ENCODE results near the gene ADGRD1. TPM values are rescaled to one million over a fixed set of nuclear protein-coding genes. Genes with fewer than 3 reads are reported as not detected.

The ADGRD1 gene
- total RNA-seq, 1 donor from 2014 or later: 4.0 TPM

- Mint-ChIP-seq H3K4me1 (ENCODE audit: low read depth) (peaks cover 11% of the 10 kb centered on the region), H3K27me3 (no peaks in the 10 kb centered on the region), H3K27ac (no peak overlapping the region), H3K9me3 (ENCODE audit: low read depth) (peaks cover 6% of the 10 kb centered on the region), H3K36me3 (ENCODE audit: insufficient read depth) (peaks cover 6% of the 10 kb centered on the region), H3K4me3 (ENCODE audit: low read depth) (no peak overlapping the region)
- no peak for DNase-seq (ENCODE audit: low spot score, unreplicated experiment)
- TF ChIP-seq CTCF (IDR thresholded peaks at IDR 0.05; ENCODE audit: unreplicated experiment): no peak
Measured at GRCh38 chr12:131003716-131004045, 50.0 kb downstream of the ADGRD1 start.

DNA sequence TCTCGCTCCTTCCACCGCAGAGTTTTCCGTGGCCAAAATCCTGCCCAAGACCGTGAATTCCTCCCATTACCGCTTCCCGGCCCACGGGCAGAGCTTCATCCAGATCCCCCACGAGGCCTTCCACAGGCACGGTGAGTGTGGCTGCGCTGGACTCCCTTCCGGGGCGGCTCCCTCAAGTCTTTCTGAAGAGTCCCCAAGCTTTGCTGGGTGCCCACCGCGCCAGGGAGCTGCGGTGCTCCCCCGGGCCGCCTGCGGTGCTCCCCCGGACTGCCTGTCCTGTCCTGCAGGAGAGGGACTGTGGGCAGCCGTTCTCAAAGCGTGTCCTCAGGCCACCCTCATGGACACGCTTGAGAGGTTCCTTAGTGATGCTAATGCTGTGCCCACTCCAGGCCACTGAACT is 50.5 kb downstream of the ADGRD1 start:
- Mint-ChIP-seq H3K27ac (no peak overlapping the region), H3K27me3 (peaks cover 3% of the 10 kb centered on the region), H3K9me3 (ENCODE audit: low read depth) (peaks cover 4% of the 10 kb centered on the region), H3K36me3 (ENCODE audit: insufficient read depth) (peaks cover 3% of the 10 kb centered on the region), H3K4me1 (ENCODE audit: low read depth) (peaks cover 11% of the 10 kb centered on the region), H3K4me3 (ENCODE audit: low read depth) (no peak overlapping the region)
- no peak for DNase-seq (ENCODE audit: low spot score, unreplicated experiment)
- TF ChIP-seq CTCF (IDR thresholded peaks at IDR 0.05; ENCODE audit: unreplicated experiment): no peak

- Mint-ChIP-seq H3K27ac (no peak overlapping the region), H3K4me3 (ENCODE audit: low read depth) (no peak overlapping the region), H3K4me1 (ENCODE audit: low read depth) (peaks cover 12% of the 10 kb centered on the region), H3K9me3 (ENCODE audit: low read depth) (no peaks in the 10 kb centered on the region), H3K36me3 (ENCODE audit: insufficient read depth) (no peaks in the 10 kb centered on the region), H3K27me3 (peaks cover 8% of the 10 kb centered on the region)
- TF ChIP-seq CTCF (IDR thresholded peaks at IDR 0.05; ENCODE audit: unreplicated experiment): no peak
- DNase-seq (ENCODE audit: low spot score, unreplicated experiment): no peak
Measured at GRCh38 chr12:131005161-131006035, 51.7 kb downstream of the ADGRD1 start.

GRCh38 chr12:131006036-131006735 is 52.5 kb downstream of the ADGRD1 start:
- H3K4me1 Mint-ChIP-seq (ENCODE audit: low read depth): peaks cover 15% of the 10 kb centered on the region
- H3K27me3 Mint-ChIP-seq: peaks cover 10% of the 10 kb centered on the region

More at GRCh38 chr12:131006036-131006735, 52.5 kb downstream of the ADGRD1 start:
- H3K9me3 Mint-ChIP-seq (ENCODE audit: low read depth): no peaks in the 10 kb centered on the region
- no peak overlapping the region for H3K4me3 Mint-ChIP-seq (ENCODE audit: low read depth)
- no peak for TF ChIP-seq CTCF (IDR thresholded peaks at IDR 0.05; ENCODE audit: unreplicated experiment)
- no peak overlapping the region for H3K27ac Mint-ChIP-seq
- no peaks in the 10 kb centered on the region for H3K36me3 Mint-ChIP-seq (ENCODE audit: insufficient read depth)
- no peak for DNase-seq (ENCODE audit: low spot score, unreplicated experiment)
